IMR-90 (cell line): Measurements from ENCODE around the gene MRTFA.

ENCODE experiments used
- CEBPB ChIP-seq: IDR thresholded peaks from 2 replicates; pipeline ENCODE4 v1.6.1; 2012; ENCODE audit warnings: low read depth, low read length, improper control_type of control experiment
- FOS ChIP-seq: fragments of 150-350 bp; IDR thresholded peaks from 2 replicates; pipeline ENCODE4 v1.6.1; 2016; ENCODE audit warnings: low read depth, low read length
- MAZ ChIP-seq: IDR thresholded peaks from 2 replicates; pipeline ENCODE4 v1.6.1; 2012; ENCODE audit warnings: low read depth, mild to moderate bottlenecking, low read length, improper control_type of control experiment, moderate library complexity, borderline replicate concordance
- MXI1 ChIP-seq: IDR thresholded peaks from 2 replicates; pipeline ENCODE4 v1.6.1; 2012; ENCODE audit warnings: low read depth, mild to moderate bottlenecking, low read length, moderate library complexity, borderline replicate concordance
- NFE2L2 ChIP-seq: fragments of 150-350 bp; IDR thresholded peaks from 2 replicates; pipeline ENCODE4 v1.6.1; 2016; ENCODE audit warnings: low read depth, mild to moderate bottlenecking, low read length
- POLR2A ChIP-seq: IDR thresholded peaks from 2 replicates; pipeline ENCODE4 v1.6.1; 2012; ENCODE audit warnings: mild to moderate bottlenecking, low read depth, low read length
- RAD21 ChIP-seq: IDR thresholded peaks from 2 replicates; pipeline ENCODE4 v1.6.1; 2012; ENCODE audit warnings: low read length, improper control_type of control experiment
- RCOR1 ChIP-seq: IDR thresholded peaks from 2 replicates; pipeline ENCODE4 v1.6.1; 2012; ENCODE audit warnings: mild to moderate bottlenecking, low read length, improper control_type of control experiment; ENCODE audit not compliant: insufficient replicate concordance
- RFX5 ChIP-seq: IDR thresholded peaks from 2 replicates; pipeline ENCODE4 v1.8.0; 2012; ENCODE audit warnings: low read depth, mild to moderate bottlenecking, low read length, moderate library complexity
- TF ChIP-seq, protein P1 (sequence below): conservative IDR thresholded peaks from 2 replicates; pipeline ENCODE4 v1.5.1; 2012; ENCODE audit warnings: mild to moderate bottlenecking, low read depth, low read length, improper control_type of control experiment
- TF ChIP-seq, protein P2 (sequence below): fragments of 150-350 bp; IDR thresholded peaks from 2 replicates; pipeline ENCODE4 v1.6.1; 2016; ENCODE audit warnings: low read depth, mild to moderate bottlenecking, low read length, moderate library complexity, borderline replicate concordance
- TF ChIP-seq, protein P3 (sequence below): fragments of 150-350 bp; IDR thresholded peaks from 2 replicates; pipeline ENCODE4 v1.6.1; 2017; ENCODE audit warnings: mild to moderate bottlenecking, antibody characterized with exemption, low read length, low read depth

DNA sequence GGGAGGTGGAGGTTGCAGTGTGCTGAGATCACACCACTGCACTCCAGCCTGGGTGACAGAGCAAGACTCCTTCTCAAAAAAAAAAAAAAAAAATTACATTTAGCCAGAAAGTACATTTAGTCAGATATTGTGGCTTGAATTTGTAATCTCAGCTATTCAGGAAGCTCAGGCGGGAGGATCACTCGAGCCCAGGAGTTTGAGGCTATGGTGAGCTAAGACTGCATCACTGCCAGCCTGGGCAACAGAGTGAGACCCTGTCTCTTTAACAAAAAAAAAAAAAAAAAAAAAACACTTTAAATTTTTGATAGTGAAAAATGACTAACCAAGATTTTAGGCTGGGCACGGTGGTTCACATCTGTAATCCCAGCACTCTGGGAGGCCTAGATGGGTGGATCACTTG lies 27.3 kb downstream of the MRTFA start:
- TF ChIP-seq POLR2A = no peak
- no peak for TF ChIP-seq RFX5
- TF ChIP-seq, protein P1, sequence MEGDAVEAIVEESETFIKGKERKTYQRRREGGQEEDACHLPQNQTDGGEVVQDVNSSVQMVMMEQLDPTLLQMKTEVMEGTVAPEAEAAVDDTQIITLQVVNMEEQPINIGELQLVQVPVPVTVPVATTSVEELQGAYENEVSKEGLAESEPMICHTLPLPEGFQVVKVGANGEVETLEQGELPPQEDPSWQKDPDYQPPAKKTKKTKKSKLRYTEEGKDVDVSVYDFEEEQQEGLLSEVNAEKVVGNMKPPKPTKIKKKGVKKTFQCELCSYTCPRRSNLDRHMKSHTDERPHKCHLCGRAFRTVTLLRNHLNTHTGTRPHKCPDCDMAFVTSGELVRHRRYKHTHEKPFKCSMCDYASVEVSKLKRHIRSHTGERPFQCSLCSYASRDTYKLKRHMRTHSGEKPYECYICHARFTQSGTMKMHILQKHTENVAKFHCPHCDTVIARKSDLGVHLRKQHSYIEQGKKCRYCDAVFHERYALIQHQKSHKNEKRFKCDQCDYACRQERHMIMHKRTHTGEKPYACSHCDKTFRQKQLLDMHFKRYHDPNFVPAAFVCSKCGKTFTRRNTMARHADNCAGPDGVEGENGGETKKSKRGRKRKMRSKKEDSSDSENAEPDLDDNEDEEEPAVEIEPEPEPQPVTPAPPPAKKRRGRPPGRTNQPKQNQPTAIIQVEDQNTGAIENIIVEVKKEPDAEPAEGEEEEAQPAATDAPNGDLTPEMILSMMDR = no peak
- no peak for TF ChIP-seq CEBPB
- no peak for TF ChIP-seq FOS
- TF ChIP-seq RAD21 = no peak
- no peak for TF ChIP-seq MAZ
- no peak for TF ChIP-seq MXI1
- TF ChIP-seq, protein P2, sequence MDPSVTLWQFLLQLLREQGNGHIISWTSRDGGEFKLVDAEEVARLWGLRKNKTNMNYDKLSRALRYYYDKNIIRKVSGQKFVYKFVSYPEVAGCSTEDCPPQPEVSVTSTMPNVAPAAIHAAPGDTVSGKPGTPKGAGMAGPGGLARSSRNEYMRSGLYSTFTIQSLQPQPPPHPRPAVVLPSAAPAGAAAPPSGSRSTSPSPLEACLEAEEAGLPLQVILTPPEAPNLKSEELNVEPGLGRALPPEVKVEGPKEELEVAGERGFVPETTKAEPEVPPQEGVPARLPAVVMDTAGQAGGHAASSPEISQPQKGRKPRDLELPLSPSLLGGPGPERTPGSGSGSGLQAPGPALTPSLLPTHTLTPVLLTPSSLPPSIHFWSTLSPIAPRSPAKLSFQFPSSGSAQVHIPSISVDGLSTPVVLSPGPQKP = no peak
- TF ChIP-seq, protein P3, sequence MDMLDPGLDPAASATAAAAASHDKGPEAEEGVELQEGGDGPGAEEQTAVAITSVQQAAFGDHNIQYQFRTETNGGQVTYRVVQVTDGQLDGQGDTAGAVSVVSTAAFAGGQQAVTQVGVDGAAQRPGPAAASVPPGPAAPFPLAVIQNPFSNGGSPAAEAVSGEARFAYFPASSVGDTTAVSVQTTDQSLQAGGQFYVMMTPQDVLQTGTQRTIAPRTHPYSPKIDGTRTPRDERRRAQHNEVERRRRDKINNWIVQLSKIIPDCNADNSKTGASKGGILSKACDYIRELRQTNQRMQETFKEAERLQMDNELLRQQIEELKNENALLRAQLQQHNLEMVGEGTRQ = no peak
- TF ChIP-seq RCOR1 = no peak
- TF ChIP-seq NFE2L2 = no peak
